SW480 (cell line): Measurements from ENCODE around the gene CKS2.

ENCODE experiments used
- DNase-seq: peaks from one replicate; pipeline ENCODE4 v3.0.0-alpha.2; 2016; ENCODE audit warnings: low spot score

CKS2 gene

DNA sequence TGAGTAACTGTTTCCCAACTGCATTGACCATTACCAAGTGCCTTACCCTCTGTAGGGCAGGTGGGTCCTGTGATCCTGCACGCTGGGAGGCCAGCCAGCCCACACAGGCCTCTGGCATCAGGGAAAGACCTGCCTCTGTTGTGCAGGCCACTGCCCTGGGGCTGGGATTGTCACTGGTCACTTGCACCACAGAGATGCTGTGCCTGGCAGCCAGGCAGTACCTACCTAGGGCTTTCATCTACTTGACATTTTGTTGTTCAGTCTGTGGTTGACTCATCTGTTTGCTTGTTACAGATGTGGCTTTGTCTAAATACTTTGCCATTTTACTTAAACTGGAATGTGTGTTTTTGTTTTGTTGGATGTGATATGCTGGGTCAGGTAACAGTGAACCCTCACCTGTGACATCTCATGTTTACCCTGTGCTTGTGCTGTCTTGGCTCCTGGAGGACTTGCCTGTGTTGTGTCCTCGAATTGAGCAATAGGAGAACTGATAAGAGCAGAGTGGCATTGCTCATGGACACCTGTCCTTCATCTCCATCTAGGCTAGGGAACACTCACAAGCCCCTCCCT is 40.1 kb downstream of the CKS2 start:
- no peak for DNase-seq

DNA sequence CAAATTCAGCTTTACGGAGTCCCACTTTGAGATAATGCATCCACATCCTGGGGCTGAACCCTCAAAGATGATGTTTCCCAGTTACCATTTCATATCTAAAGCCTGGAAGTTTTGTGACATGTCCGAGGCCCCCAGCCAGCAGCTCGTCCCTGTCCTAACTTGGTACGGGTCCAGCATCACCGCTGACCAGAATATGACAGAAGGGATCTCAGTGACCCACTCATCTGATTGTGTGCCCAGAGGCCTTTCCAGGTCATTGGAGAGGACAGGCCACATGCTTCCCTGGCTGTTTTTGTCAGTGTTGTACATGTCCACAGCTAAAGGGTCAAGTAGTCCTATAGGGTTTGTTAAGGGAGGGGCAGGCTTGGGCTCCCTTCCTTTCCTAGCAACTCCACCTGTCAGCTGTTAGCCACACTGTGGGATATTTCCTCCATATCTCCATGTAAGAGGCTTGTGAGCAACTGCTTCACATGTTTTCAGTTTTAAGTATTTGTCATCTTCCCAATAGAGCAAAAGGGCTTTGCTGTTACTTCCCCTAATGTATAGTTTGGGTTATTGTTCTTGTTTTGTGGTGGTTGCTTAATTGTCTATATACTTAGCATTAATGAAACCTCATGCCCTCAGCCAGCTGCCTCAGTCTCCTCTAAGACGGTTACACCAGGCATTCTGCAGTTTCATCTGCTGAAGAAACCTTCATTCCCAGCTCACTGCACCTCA is 40.7 kb downstream of the CKS2 start:
- no peak for DNase-seq

DNA sequence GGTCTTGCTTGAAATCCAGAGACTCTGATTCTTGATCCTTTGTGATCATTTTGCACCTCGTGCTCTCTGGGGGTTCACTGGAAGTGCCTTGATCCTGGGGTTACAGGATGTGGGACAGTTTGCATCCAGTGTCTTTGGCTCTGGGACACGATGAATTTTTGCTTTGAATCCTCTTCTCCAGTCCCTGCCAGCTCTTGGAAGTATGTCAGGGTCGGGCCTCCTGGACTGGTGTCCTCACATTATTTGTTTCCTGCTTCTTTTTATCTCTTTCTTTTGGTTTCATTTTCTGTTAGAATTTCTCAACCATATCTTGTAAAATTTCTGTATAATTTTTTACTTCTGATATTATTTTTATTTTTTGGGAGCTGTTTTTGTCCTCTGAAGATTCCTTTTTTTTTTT is 41.5 kb downstream of the CKS2 start:
- no peak for DNase-seq

DNA sequence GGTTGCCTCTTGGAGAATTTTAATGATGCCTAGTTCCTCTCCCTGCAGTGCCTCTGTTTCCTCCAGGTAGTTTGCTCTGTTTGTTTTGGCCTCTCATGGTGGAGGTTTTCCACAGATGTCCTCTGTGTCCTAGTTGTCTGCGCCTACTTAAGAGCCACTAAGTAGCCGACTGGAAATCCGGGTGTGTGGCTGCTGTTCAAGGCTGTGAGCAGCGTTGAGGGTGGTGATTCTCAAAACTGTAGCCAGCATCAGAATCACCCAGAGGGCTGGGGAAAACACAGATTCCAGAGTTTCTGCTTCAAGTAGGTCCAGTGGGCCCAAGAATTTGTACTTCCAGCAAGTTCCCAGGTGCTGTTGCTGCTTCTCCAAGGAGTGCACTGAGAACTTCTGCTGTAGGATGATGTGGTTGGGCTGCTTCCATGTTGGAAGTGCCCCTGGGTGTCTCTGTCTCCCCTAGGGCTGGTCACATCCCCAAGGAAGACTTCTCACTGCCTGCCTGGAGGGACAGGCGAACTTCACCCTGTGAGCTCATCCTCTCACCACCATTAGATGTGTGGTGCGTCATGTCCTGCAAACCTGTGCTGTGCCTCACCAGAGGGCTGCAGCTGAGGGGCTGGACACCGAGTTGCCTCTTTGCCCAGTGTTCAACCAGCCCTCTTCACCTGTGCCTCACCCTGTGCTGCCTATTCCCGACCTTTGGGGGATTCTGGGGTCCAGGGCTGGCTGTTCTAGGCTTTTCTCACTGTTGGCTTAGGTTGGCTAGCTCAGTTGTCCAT is 42.1 kb downstream of the CKS2 start:
- DNase-seq, result no peak

DNA sequence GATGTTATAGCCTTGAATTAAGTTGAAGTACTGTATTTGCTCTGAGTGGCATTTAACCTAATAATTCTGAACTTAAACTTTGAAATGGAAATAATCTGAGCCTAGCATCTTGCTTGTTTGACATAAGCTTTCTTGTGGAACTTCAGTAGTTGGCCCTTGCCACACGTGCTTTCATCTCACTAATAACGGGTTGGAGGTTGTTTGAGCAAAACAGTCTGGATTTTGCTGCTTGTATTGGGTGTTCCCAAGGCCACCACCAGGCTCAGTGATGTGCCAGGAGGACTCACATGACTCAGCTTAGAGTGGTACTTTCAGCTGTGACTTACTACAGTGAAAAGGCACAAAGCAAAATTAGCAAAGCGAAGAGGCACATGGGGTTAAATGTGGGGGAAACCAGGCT is 43.0 kb downstream of the CKS2 start:
- DNase-seq, result no peak

DNA sequence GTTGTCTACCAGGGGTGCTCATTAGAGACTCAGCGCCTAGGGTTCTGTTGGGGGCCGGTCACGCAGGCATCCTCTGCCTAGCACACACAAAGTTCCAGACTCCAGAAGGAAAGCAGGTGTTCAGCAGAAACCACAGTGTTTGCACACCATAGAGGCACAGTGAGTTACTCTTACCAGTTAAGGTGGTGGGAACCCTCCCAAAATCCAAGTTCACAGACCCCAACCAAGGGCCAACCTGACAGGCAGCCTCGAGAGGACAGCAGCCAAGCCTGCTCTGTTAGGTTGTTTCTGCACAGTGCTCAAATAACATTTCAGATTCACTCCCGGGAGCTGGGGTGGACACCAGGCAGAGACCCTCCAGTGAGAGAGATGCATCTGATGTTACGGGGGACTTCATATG is 43.5 kb downstream of the CKS2 start:
- DNase-seq, result no peak

DNA sequence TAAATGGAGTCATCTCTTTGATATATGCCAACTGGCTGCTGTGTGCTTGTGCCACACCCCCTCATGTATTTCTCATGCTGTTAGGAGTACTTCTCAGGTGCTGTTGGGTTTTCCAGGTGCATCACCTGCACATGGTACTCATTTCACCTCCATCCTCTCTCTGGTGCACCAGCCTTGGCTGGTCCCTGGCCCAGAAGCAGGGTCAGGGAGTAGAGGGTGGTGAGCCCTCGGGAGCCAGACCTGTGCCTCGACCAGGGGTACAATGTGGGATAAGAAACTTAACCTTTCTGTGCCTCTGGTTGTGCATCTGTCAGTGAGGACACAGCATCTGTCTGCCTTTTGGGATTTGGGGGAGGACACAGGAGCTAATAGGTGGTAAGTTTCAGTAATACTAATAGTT is 45.8 kb downstream of the CKS2 start:
- DNase-seq, result no peak

DNA sequence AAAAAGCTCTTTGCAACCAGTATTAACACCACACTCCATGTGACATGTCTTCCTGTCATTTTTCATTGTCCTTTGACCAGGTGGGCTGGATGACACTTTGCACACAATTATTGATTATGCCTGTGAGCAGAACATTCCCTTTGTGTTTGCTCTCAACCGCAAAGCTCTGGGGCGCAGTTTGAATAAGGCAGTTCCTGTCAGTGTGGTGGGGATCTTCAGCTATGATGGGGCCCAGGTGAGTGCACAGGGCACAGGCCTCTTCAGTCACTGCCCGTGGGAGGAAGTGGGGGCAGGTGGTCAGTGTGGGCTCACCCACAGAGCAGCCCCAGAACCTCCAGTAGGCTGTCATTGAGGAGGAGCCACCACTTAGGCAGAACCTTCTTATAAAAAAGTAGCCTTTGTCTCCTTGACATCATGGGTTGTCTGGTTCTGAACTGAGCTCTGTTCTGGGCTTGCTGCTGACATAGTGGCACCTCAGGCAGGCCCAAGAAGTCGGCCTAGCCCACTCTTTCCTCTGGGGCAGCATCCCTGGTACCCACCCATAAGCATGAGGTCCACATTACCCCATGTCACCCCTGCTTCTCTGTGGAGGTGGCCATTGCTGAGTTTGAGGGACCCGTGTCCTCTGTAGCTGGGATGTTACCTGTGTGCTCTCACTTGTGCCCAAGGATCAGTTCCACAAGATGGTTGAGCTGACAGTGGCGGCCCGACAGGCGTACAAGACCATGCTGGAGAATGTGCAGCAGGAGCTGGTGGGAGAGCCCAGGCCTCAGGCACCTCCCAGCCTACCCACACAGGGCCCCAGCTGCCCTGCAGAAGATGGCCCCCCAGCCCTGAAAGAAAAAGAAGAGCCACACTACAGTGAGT is 46.6 kb downstream of the CKS2 start:
- DNase-seq, result no peak

DNA sequence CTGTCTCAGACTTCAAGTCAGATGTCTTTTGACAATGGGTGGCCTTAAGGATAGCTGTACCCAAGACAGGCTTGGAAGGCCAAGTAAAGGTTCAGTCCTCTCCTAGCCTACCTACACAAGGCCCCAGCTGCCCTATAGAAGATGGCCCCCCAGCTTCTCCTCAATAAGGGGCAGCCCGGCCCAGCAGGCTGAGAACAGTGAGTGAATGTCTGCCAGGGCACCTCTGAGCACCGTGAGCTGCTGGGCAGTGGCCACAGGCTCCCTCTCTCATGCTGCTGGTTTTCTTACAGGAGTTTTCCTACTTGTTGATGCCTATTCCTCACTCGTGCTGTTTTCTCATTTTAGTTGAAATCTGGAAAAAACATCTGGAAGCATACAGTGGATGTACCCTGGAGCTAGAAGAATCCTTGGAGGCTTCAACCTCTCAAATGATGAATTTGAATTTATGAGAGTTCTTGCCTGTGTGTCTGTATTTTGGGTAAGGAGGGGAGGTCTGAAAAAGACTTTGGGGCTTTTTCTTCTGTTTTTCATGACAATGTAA is 47.5 kb downstream of the CKS2 start:
- no peak for DNase-seq

DNA sequence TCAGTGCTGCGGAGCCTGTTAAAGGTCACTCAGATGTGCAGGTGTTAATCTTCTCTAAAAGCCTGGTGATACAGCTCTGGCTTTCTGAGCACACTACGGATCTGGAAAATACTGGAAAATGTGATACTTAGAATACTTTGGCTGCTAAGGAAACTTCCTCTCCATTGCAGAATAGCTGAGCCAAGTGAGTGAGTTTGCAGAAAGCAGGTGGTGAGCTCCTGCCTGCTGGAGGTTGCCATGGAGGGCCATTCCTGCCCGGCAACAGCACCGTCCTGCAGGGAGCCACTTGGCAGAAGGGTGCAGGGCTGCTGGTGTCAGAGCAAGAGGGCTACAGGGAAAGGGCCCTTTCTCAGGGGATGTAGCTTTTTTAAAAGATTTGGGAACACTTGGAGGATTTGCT is 48.0 kb downstream of the CKS2 start:
- DNase-seq, result no peak

DNA sequence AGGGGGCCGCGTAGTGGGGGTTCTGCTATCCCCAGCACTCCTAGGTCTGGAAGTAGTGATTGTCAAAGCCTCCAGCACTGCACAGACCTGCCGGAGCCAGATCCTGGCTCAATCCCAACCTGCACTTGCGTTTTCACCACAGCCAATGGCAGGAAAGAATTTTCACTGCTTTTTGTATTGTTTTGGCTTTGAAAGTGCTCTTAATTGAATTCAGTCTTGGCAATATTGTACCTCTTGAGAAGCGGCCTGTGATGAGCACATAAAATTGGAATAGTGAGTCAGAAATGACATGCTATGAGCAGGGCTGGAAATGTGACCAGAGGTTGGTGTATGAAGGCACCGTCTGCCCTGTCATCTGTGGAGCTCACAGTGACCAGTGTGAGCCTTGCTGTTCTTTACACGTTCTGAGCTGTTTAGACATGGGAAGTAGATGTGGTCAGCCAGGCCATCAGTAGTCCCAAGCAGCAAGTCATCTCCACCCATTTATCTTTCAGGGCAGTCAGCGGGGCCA is 48.8 kb downstream of the CKS2 start:
- no peak for DNase-seq

DNA sequence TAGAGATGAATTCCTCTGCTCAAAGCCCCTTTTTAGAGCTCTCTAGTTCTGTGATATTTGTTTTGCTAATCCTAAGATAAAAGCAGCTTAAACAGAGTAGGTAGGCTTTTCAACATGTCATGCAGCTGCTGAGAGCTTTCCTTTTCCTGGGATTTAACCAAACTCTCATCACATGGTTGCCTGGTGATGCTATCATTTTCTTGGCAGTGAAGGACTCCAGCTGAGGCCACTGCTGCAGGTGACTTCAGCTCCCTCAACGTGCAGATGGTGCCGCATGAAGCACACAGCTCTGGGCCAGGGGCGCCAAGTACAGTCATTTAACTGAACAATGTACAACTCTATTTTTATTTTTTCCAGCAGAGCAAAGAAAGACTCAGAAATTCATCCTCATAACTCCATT is 49.5 kb downstream of the CKS2 start:
- DNase-seq, result no peak

DNA sequence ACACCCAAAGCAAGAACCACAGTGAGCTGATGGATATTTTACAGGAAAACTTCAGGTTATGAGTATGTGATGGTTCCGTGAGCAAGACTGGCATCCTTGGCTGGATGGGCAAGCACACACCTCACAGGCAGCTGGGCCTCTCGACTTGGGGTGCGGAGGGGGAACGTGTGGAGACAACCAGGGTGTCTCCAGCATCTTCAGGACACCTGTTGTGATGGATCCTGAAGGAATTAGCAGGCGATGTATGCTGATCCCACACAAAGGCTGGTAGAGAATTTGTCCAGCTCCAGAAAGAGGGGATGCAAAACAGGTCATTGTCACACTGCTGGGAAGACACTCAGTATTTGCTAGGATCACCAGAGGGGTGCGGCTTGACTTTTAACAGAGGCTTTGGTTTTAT is 50.0 kb downstream of the CKS2 start:
- no peak for DNase-seq

DNA sequence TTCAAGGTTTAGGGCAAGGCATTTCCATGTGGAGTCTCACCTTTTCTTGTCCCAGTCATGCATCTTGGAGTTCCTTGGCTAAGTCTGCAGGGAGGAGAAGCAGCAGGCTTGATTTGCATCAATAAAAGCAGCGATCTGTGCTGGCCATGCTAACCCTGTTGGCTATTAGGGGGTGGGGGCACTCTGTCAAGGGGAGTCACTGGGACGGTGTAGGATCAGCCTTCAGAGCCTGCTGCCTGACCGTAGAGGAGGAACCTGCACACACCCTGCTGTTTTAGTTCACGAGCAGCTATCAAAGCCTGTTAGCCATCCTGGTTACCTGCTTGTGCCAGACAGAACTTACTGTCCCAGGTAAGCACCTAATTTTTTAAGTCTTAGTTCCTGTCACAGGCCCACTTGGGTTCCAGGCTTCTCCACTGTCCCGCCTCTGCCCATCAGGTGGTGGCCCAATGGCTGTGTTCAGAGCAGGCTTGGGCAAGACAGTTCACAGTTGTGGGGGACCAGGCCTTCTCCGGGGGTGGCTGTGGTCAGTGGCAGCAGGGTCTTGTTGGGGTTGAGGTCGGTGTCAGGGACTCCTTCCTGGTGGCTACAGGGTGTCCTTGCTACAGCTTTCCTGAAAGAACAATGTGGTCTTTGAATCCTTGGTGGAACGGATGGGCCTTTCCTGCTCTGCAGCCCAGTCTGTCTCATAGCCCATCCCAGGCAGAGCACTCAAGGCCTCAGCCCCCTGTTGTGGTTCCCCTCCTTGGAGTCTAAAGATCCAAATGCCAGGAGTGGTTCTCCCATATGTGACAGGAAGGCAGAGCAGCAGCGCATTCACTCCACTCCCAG is 51.0 kb downstream of the CKS2 start:
- no peak for DNase-seq

DNA sequence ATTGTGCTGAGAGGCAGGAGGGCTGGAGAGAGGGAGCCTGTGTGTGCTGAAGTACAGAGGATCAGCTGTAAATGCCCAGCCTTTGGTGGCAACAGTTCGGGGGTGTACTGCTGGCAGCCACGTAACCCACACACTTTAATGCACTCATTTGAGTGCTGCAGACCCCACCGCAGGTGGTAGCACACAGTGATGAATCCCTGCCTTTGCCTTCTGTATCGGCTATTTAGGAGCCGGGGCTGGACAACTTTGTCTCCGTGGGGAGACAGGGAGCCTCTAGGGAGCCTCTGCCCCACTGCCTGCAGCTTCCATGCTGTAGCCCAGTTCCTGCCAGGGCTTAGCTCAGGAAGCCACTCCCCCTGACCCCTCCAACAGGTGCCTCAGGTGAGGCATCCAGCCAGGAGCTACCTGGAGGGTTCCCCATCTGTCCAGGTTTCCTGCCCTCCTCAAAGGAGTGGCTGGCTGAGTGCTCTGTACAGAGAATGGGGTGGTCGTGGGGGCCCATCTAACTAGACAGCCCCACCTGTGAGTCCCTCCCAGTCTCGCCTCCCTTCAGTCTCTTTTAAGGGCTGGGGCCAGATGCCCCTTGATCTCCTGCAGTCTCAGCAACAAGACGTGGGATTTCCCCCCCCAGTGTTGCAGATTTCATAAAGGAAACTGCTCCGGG is 51.8 kb downstream of the CKS2 start:
- no peak for DNase-seq

DNA sequence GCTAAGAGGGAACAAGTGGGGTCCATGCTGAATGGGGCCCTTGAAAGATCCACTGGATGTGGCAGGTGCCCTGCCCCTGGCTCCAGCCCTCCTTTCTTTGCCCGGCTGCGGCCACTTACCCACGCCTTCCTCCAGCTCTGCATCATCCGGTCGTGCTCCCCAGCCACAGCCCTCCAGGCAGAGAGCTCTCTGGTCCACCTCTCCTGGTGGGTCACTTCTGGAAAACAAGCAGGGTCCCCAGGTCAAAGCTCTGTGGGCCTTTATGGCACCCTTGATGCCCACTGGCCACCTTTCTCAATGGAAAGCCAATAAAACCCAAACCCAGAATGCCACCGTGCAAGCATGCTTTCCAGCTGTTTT is 52.3 kb downstream of the CKS2 start:
- no peak for DNase-seq

DNA sequence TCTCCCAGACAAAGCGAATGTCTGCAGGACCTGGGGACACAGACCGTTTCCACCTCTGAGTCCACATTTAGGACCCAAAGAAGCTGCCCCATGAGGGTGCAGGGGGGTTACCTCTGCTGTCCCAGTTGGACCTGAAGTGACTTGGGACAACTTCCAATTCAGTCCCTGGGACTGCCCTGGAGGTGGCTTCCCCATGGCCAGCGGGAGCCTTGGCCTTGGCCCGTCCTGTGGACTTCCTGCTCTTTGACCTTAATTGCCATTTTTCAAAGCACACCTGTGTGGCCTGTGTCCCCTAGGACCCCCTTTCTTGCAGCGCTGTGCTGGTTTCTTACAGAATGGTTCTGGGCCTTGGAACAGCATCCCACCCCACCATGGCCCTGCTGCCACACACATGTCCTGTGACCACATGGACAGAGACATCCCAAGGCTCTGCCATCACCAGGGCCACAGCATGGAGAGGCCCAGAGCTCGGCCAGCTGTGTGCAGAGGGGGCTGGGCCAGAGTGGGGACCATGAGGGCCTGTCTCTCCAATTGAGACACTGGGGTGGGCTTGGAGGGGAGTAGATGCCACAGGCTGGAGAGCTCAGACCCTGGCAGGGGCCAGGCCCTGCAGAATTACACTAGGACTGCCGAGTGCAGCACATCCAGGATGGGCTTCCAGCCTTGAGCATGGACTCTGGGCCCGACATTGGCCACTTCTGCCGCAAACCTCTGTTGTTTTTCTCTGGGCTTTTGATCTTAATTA is 53.1 kb downstream of the CKS2 start:
- DNase-seq, result no peak

DNA sequence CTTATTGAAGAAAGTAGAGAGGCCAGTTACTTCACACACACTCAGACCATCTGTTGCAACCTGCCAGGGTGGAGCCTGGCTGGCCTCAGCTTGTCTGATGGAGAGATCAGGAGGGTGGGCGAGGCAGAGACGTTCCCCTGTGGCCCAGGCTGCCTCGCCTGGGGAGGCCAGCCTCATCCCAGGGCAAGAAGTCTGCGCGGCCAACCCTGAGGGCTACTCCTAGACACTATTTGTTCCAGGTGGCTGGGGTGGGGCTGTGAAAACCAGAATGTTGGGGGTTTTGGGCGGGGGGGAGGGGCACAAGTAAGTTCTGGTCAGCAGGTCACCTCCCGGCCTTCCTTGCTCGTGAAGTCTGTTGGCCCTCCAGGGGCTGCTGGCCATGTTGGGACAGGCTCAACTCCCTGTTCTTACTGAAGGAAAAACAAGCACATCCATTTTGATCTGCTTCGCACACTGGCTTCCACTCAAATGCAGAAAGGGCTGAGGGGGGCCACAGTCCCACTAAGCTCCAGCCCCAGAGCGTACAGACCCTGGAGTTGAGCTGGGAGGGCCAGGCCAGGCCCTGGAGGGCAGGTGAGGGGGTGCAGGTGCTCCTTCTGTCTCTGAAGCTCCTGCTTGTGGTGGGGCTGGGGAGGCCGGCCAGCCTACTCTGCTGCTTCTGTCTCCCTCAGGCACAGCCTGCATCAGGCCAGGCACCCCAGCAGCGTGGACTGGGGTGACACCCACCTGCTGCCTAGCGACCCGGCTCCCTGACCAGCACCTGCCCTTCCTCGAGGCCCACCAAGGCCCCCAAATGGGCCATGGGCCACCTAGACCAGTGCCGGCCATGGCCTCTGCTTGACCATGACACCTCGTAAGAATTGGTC is 53.9 kb downstream of the CKS2 start:
- no peak for DNase-seq

DNA sequence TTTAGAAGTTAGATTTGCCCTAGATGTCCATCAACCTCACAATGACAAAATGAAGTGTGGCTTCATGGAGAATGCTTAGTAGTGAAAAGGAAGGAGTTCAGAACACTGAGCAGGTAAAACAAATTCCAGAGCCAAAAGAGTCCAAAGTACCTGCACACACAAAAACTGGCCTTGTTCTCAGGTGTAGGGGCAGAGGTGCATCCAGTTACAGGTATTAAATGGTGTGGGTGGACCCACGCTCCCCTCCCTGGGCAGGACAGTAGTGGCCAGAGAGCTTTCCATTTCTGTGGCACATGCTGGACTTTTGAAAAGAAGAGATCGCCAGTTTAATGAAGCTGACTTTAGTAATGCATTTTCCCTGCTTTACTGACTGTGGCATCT is 54.5 kb downstream of the CKS2 start:
- no peak for DNase-seq
